ENCODE data around the gene SEMA4F. TPM values are rescaled to one million over a fixed set of nuclear protein-coding genes. Genes with fewer than 3 reads are reported as not detected.

SEMA4F gene
- polyA plus RNA-seq, 1 donor (not counting 4 experiments of a cell fraction or from before 2014, with no cell fraction given) = 8.0 TPM

DNA sequence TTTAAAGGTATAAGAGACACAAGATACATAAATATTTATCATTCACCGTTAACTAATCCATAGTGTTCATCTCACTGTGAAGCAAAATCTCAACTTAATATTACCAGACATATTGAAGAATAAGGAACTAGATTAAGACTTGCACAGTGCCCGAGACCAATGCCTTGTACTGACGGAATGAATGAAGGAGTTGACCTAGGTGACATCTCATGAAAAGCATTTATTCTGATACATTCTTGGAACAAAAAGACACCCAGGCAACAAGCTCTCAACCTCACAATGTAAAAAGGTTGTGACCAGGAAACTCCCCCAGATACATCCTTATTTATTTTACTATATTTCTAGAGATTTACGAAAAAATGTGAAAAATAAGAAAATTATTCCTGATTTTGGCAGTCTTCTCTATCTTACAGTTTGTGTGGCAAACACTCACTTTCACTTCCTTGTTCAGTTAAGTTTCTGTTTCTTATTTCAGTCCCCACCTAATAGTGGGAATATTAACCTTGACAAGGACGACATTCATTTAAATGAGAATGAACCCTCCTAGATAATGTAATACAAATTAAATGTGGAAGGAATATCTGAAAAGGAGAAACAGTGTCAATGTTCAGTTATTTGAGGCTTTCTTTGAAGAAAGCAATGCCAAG is 34.3 kb upstream of the SEMA4F start:
- TF ChIP-seq EZH2 (IDR thresholded peaks at IDR 0.05; ENCODE audit: low read length) = no peak
- TF ChIP-seq, protein P1, sequence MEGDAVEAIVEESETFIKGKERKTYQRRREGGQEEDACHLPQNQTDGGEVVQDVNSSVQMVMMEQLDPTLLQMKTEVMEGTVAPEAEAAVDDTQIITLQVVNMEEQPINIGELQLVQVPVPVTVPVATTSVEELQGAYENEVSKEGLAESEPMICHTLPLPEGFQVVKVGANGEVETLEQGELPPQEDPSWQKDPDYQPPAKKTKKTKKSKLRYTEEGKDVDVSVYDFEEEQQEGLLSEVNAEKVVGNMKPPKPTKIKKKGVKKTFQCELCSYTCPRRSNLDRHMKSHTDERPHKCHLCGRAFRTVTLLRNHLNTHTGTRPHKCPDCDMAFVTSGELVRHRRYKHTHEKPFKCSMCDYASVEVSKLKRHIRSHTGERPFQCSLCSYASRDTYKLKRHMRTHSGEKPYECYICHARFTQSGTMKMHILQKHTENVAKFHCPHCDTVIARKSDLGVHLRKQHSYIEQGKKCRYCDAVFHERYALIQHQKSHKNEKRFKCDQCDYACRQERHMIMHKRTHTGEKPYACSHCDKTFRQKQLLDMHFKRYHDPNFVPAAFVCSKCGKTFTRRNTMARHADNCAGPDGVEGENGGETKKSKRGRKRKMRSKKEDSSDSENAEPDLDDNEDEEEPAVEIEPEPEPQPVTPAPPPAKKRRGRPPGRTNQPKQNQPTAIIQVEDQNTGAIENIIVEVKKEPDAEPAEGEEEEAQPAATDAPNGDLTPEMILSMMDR (optimal IDR thresholded peaks at IDR 0.05 in 1 of 3, IDR thresholded peaks at IDR 0.05 in 1 of 3, conservative IDR thresholded peaks at IDR 0.05 in 1 of 3; ENCODE audit: extremely low read depth in 1 of 3, insufficient read depth in 2 of 3, low read length in 3 of 3) = no peak
- no peaks in the 10 kb centered on the region for H3K9me1 ChIP-seq (ENCODE audit: control insufficient read depth, extremely low read depth, insufficient read depth, low read length)
- no peak overlapping the region for H3K9ac ChIP-seq (ENCODE audit: control insufficient read depth, extremely low read depth, insufficient read depth, low read length)
- H2AFZ ChIP-seq (ENCODE audit: control insufficient read depth, low read length) = no peak overlapping the region
- no peak for FAIRE-seq
- no peak overlapping the region for H3K27ac ChIP-seq (ENCODE audit: control insufficient read depth, insufficient read depth, low read length)
- no peaks in the 10 kb centered on the region for H3K4me1 ChIP-seq (ENCODE audit: control insufficient read depth, extremely low read depth, insufficient read depth, low read length)
- DNase-seq (ENCODE audit: low read depth, low spot score) = no peak
- no peaks in the 10 kb centered on the region for H4K20me1 ChIP-seq (ENCODE audit: control insufficient read depth, extremely low read depth, insufficient read depth, low read length)
- H3K4me3 ChIP-seq (ENCODE audit: control insufficient read depth in 2 of 3, extremely low read depth in 1 of 3, insufficient read depth in 2 of 3, low read depth in 1 of 3, low read length in 3 of 3) = no peak overlapping the region
- no peaks in the 10 kb centered on the region for H3K79me2 ChIP-seq (ENCODE audit: control insufficient read depth, insufficient read depth, low read length)
- no peaks in the 10 kb centered on the region for H3K36me3 ChIP-seq (ENCODE audit: control insufficient read depth in 2 of 2, extremely low read depth in 1 of 2, insufficient read depth in 2 of 2, low read length in 2 of 2)
- H3K9me3 ChIP-seq (ENCODE audit: control insufficient read depth, low read depth, low read length) = no peaks in the 10 kb centered on the region
- no peak overlapping the region for H3K4me2 ChIP-seq (ENCODE audit: control insufficient read depth, extremely low read depth, insufficient read depth, low read depth, low read length)
- dilution Hi-C loops (cut with MboI; ENCODE audit: extremely low pct_ligation_motif_present, low sequenced_read_pairs) = no loop called here
- H3K27me3 ChIP-seq (ENCODE audit: control insufficient read depth, extremely low read depth, insufficient read depth, low read length) = peaks cover 10% of the 10 kb centered on the region

- dilution Hi-C loops (cut with MboI; ENCODE audit: extremely low pct_ligation_motif_present, low sequenced_read_pairs) = no loop called here
- Histone ChIP-seq H3K4me2 (ENCODE audit: control insufficient read depth, extremely low read depth, insufficient read depth, low read depth, low read length) (no peak overlapping the region), H2AFZ (ENCODE audit: control insufficient read depth, low read length) (no peak overlapping the region), H3K27ac (ENCODE audit: control insufficient read depth, insufficient read depth, low read length) (no peak overlapping the region), H3K4me3 (ENCODE audit: control insufficient read depth in 2 of 3, extremely low read depth in 1 of 3, insufficient read depth in 2 of 3, low read depth in 1 of 3, low read length in 3 of 3) (no peak overlapping the region), H3K79me2 (ENCODE audit: control insufficient read depth, insufficient read depth, low read length) (no peaks in the 10 kb centered on the region), H3K9ac (ENCODE audit: control insufficient read depth, extremely low read depth, insufficient read depth, low read length) (no peak overlapping the region), H3K9me1 (ENCODE audit: control insufficient read depth, extremely low read depth, insufficient read depth, low read length) (no peaks in the 10 kb centered on the region), H3K4me1 (ENCODE audit: control insufficient read depth, extremely low read depth, insufficient read depth, low read length) (no peaks in the 10 kb centered on the region), H3K9me3 (ENCODE audit: control insufficient read depth, low read depth, low read length) (no peaks in the 10 kb centered on the region), H3K36me3 (ENCODE audit: control insufficient read depth in 2 of 2, extremely low read depth in 1 of 2, insufficient read depth in 2 of 2, low read length in 2 of 2) (no peaks in the 10 kb centered on the region), H3K27me3 (ENCODE audit: control insufficient read depth, extremely low read depth, insufficient read depth, low read length) (peaks cover under 1% of the 10 kb centered on the region), H4K20me1 (ENCODE audit: control insufficient read depth, extremely low read depth, insufficient read depth, low read length) (no peaks in the 10 kb centered on the region)
- no peak for TF ChIP-seq EZH2 (IDR thresholded peaks at IDR 0.05; ENCODE audit: low read length)
- TF ChIP-seq, protein P1 (optimal IDR thresholded peaks at IDR 0.05 in 1 of 3, IDR thresholded peaks at IDR 0.05 in 1 of 3, conservative IDR thresholded peaks at IDR 0.05 in 1 of 3; ENCODE audit: extremely low read depth in 1 of 3, insufficient read depth in 2 of 3, low read length in 3 of 3) = no peak
- FAIRE-seq (no peak), DNase-seq (ENCODE audit: low read depth, low spot score) (no peak)
Measured at GRCh38 chr2:74620671-74621070, 33.4 kb upstream of the SEMA4F start.

All from keratinocyte (primary cell).